GM12878 (cell line): ENCODE measurements around the gene ASPM. TPM values are rescaled to one million over a fixed set of nuclear protein-coding genes. Genes with fewer than 3 reads are reported as not detected.

ENCODE experiments used
- ATAC-seq: fragments of 200-7000 bp; cut with Tn5 transposase; 3 replicates; pipeline ENCODE4 v1.9.1; 2020; ENCODE audit warnings: mild to moderate bottlenecking, moderate library complexity
- BruUV-seq: library from RNA; stranded (reverse); fragments of 400-500 nt; replicated peaks from 2 replicates; lab custom pipeline; 2021; lab: Mats Ljungman, UMichigan
- CTCF ChIA-PET: fragments of 300-600 bp; sonication (Branson Sonifier 250); formaldehyde crosslinking; extraction: SDS; loops from one replicate; lab custom pipeline; 2021; ENCODE audit warnings: inconsistent platforms; lab: Yijun Ruan, JAX
- POLR2A ChIA-PET: fragments of 350-600 bp; formaldehyde crosslinking; extraction: SDS; loops from one replicate; lab custom pipeline; 2021; ENCODE audit warnings: inconsistent platforms; lab: Charles Lee
- RAD21 ChIA-PET: fragments of 300-600 bp; sonication (Branson Sonifier 250); formaldehyde crosslinking; loops from one replicate; lab custom pipeline; 2023; ENCODE audit warnings: antibody characterized with exemption; ENCODE audit not compliant: unreplicated experiment; lab: Charles Lee
- SMC1A ChIA-PET: fragments of 300-600 bp; sonication (Branson Sonifier 250); formaldehyde crosslinking; loops from one replicate; lab custom pipeline; 2023; ENCODE audit not compliant: unreplicated experiment, uncharacterized antibody; lab: Charles Lee
- DNase-seq: peaks from one replicate; pipeline ENCODE4 v3.0.0-alpha.2; 2011; ENCODE audit warnings: low read depth, low spot score
- FAIRE-seq: peaks from 3 replicates; lab custom pipeline; 2011; peaks lifted over from hg19 to GRCh38; lab: Jason Lieb, UNC
- H2AFZ ChIP-seq: 2 replicates; pipeline ENCODE4 v1.6.0; 2011; ENCODE audit warnings: low read depth, low read length, control low read depth; ENCODE audit not compliant: control insufficient read depth
- H3K27ac ChIP-seq: 2 replicates; pipeline ENCODE4 v1.5.1; 2011; ENCODE audit warnings: control low read depth; ENCODE audit not compliant: control insufficient read depth, insufficient read depth
- H3K27me3 ChIP-seq, 2 experiments: replicated peaks in 1 of 2; 2 replicates each; pipeline versions ENCODE4 v1.6.0 to v1.6.1; 2011; ENCODE audit warnings: low read length in 1 of 2; ENCODE audit not compliant: control insufficient read depth in 2 of 2, insufficient read depth in 2 of 2
- H3K36me3 ChIP-seq, 2 experiments: 2 replicates each; pipeline ENCODE4 v1.5.1; 2011; ENCODE audit warnings: low read length in 1 of 2; ENCODE audit not compliant: control insufficient read depth in 2 of 2, insufficient read depth in 2 of 2
- H3K4me1 ChIP-seq: 2 replicates; pipeline ENCODE4 v1.6.1; 2011; ENCODE audit warnings: mild to moderate bottlenecking, low read length, moderate library complexity, mixed read lengths; ENCODE audit not compliant: control insufficient read depth, insufficient read depth
- H3K4me2 ChIP-seq: 2 replicates; pipeline ENCODE4 v1.6.0; 2011; ENCODE audit warnings: control low read depth; ENCODE audit not compliant: control insufficient read depth, insufficient read depth
- H3K4me3 ChIP-seq: fragments of 200-600 bp; sonication (generic); 2 replicates; pipeline ENCODE4 v1.5.1; 2016
- H3K79me2 ChIP-seq: 2 replicates; pipeline ENCODE4 v1.6.0; 2011; ENCODE audit warnings: low read length; ENCODE audit not compliant: control insufficient read depth, insufficient read depth
- H3K9ac ChIP-seq: 2 replicates; pipeline ENCODE4 v1.8.0; 2011; ENCODE audit warnings: low read length, control low read depth, mixed read lengths; ENCODE audit not compliant: control insufficient read depth, insufficient read depth
- H3K9me3 ChIP-seq: replicated peaks from 3 replicates; pipeline ENCODE4 v1.5.1; 2011; ENCODE audit warnings: mild to moderate bottlenecking, low read length; ENCODE audit not compliant: control insufficient read depth, insufficient read depth
- H4K20me1 ChIP-seq: 2 replicates; pipeline ENCODE4 v1.6.0; 2011; ENCODE audit not compliant: control insufficient read depth, insufficient read depth
- BACH1 ChIP-seq: fragments of 450-650 bp; IDR thresholded peaks from 2 replicates; pipeline ENCODE4 v1.6.1; 2017; ENCODE audit warnings: mild to moderate bottlenecking, borderline replicate concordance
- E2F4 ChIP-seq: IDR thresholded peaks from 2 replicates; pipeline ENCODE4 v1.6.1; 2012; ENCODE audit warnings: low read depth, low read length, improper control_type of control experiment
- EED ChIP-seq: sonication (generic); IDR thresholded peaks from 2 replicates; pipeline ENCODE4 v1.6.1; 2016; ENCODE audit warnings: antibody characterized with exemption, low read depth
- MTA3 ChIP-seq: IDR thresholded peaks from 2 replicates; pipeline ENCODE4 v1.6.1; 2012; ENCODE audit warnings: low read length, inconsistent platforms, borderline replicate concordance
- MYC ChIP-seq: IDR thresholded peaks from 2 replicates; pipeline ENCODE4 v1.6.1; 2011; ENCODE audit warnings: mild to moderate bottlenecking, low read length, moderate library complexity, inconsistent platforms; ENCODE audit not compliant: insufficient read depth, insufficient replicate concordance, insufficient read length, severe bottlenecking
- NRF1 ChIP-seq: conservative IDR thresholded peaks from 2 replicates; pipeline ENCODE4 v1.6.1; 2011; ENCODE audit warnings: mild to moderate bottlenecking, low read depth, low read length, improper control_type of control experiment
- RFX5 ChIP-seq: IDR thresholded peaks from 2 replicates; pipeline ENCODE4 v1.6.1; 2011; ENCODE audit warnings: low read depth, low read length, improper control_type of control experiment
- SUPT20H ChIP-seq: IDR thresholded peaks from 2 replicates; pipeline ENCODE4 v1.6.1; 2011; ENCODE audit warnings: low read depth, mild to moderate bottlenecking, low read length, moderate library complexity, borderline replicate concordance; ENCODE audit not compliant: control insufficient read depth
- ZNF207 ChIP-seq: fragments of 450-650 bp; IDR thresholded peaks from 2 replicates; pipeline ENCODE4 v1.6.1; 2014; ENCODE audit warnings: antibody characterized with exemption, mild to moderate bottlenecking, borderline replicate concordance
- WGBS: methylation state at CpG from one replicate; pipeline ENCODE4 v1.1.6; 2016; ENCODE audit warnings: low lambda C conversion rate; ENCODE audit not compliant: insufficient replicate concordance, insufficient coverage; ENCODE audit errors: missing lambda C conversion rate; 5-methylcytosine and 5-hydroxymethylcytosine counted together
- in situ Hi-C: fragments of 300-500 bp; cut with MboI; formaldehyde crosslinking; loops from 9 replicates; pipeline ENCODE4 v1.14.3; 2018; ENCODE audit warnings: mixed read lengths
- intact Hi-C: fragments of 100-400 bp; cut with micrococcal nuclease; formaldehyde crosslinking; loops from one replicate; pipeline ENCODE4 v1.14.2; 2022; ENCODE audit not compliant: unreplicated experiment
- polyA plus RNA-seq, 11 experiments: library from polyadenylated mRNA; depleted of rRNA in 4 of 11; unstranded in 6 of 11; stranded (reverse) in 5 of 11; fragments of >200 nt; fragmentation: Nextera tagmentation in 4 of 11; fragmentation: Illumina TruSeq in 1 of 11; extraction: Ambion mirVana in 4 of 11; extraction: Trizol in 1 of 11; gene quantifications; 1 replicate in 1 of 11; 2 replicates in 10 of 11; pipeline versions ENCODE4 v1.2.1 to v1.2.3, GENCODE V29; 2011 to 2016; ENCODE audit warnings: inconsistent platforms in 2 of 11, missing spikeins in 2 of 11, low read depth in 1 of 11
- total RNA-seq, 4 experiments: library from RNA; depleted of rRNA in 3 of 4; stranded (reverse); fragments of >200 nt in 3 of 4; fragmentation: Illumina TruSeq in 1 of 4; extraction: Trizol in 1 of 4; gene quantifications; 2 replicates each; pipeline versions ENCODE4 v1.2.1 to v1.2.3, GENCODE V29; 2013 to 2021
- TF ChIP-seq, protein P1 (sequence below): fragments of 150-350 bp; IDR thresholded peaks from 2 replicates; pipeline ENCODE4 v1.6.1; 2014; ENCODE audit warnings: mild to moderate bottlenecking, low read depth, low read length

The ASPM gene
- total and polyA plus RNA-seq, 10 of the 15 experiments (the other 5 are each of a cell fraction or from before 2014, with no cell fraction given) = 16.2 to 54.9 (median 26.4) TPM

GRCh38 chr1:197081117-197081753 is 65.2 kb downstream of the ASPM start:
- CTCF ChIA-PET = no interaction called here
- H3K27me3 ChIP-seq = no peaks in the 10 kb centered on the region
- H3K79me2 ChIP-seq = no peaks in the 10 kb centered on the region
- H3K36me3 ChIP-seq = peaks cover 7 to 10% of the 10 kb centered on the region in 2 experiments
- RAD21 ChIA-PET = no interaction called here
- no peak overlapping the region for H3K4me2 ChIP-seq
- no peak overlapping the region for H2AFZ ChIP-seq
- FAIRE-seq (no peak), ATAC-seq (no peak), DNase-seq (no peak)
- H3K9ac ChIP-seq = no peak overlapping the region
- no peaks in the 10 kb centered on the region for H3K4me1 ChIP-seq
- H3K27ac ChIP-seq = no peak overlapping the region
- POLR2A ChIA-PET = no interaction called here
- intact Hi-C loops = no loop called here
- no TSS peak for BruUV-seq
- SMC1A ChIA-PET = interaction anchor here (0.8 to 1.0 kb wide), 2 partner anchors 20 to 24 kb away, joined by 3 read pairs; no protein-coding TSS in a partner anchor
- no peaks in the 10 kb centered on the region for H4K20me1 ChIP-seq
- no peak overlapping the region for H3K4me3 ChIP-seq
- in situ Hi-C loops = no loop called here
- TF ChIP-seq MYC = no peak
- no peak for TF ChIP-seq E2F4
- TF ChIP-seq ZNF207 = no peak
- TF ChIP-seq, protein P1, sequence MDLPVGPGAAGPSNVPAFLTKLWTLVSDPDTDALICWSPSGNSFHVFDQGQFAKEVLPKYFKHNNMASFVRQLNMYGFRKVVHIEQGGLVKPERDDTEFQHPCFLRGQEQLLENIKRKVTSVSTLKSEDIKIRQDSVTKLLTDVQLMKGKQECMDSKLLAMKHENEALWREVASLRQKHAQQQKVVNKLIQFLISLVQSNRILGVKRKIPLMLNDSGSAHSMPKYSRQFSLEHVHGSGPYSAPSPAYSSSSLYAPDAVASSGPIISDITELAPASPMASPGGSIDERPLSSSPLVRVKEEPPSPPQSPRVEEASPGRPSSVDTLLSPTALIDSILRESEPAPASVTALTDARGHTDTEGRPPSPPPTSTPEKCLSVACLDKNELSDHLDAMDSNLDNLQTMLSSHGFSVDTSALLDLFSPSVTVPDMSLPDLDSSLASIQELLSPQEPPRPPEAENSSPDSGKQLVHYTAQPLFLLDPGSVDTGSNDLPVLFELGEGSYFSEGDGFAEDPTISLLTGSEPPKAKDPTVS = no peak
- no peak for TF ChIP-seq MTA3
- TF ChIP-seq BACH1 = no peak
- no peak for TF ChIP-seq SUPT20H
- no peak for TF ChIP-seq NRF1
- no peak for TF ChIP-seq EED
- no peak for TF ChIP-seq RFX5
- H3K9me3 ChIP-seq = peaks cover 6% of the 10 kb centered on the region; the same call in 2 of the 3 replicates
- 99% methylated on average over 5 of the region's 5 CpGs for WGBS
